HL-60 (cell line): ENCODE results near the gene FOXD2.

Source experiments
- POLR2AphosphoS5 ChIP-seq: IDR thresholded peaks from 2 replicates; pipeline ENCODE4 v1.6.1; 2012; ENCODE audit warnings: low read depth
- TF ChIP-seq, protein P1 (sequence below): IDR thresholded peaks from one replicate; pipeline ENCODE4 v1.5.1; 2011; ENCODE audit warnings: low read length, control low read depth, inconsistent platforms; ENCODE audit not compliant: insufficient read depth

DNA sequence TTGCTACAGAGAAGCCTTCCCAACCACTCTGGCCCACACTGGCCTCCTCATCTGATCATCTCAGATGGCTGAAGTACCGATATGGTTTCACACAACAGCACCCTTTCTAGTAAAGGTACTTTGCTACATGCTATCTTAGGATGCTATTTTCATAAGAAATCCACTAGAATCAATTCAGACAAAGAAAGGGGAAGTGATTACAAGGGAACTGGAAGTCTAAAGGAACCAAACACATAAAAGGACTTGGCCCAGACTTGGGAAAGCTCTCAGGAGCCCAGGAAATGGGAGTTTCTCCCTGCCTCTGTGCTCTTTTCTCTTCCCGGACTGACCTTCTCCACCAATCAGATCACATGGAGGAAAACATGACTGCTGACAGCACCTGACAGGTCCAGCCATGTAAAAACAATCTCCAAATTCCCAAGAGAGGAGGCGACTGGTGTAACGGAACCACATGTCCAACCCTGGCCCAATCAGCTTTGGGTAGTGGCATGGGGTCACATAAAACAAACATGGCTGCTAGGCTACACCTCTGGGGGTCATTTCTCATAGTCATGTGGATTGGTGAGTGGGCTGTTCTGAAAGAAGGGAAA lies 34.4 kb upstream of the FOXD2 start:
- TF ChIP-seq POLR2AphosphoS5 = no peak
- TF ChIP-seq, protein P1, sequence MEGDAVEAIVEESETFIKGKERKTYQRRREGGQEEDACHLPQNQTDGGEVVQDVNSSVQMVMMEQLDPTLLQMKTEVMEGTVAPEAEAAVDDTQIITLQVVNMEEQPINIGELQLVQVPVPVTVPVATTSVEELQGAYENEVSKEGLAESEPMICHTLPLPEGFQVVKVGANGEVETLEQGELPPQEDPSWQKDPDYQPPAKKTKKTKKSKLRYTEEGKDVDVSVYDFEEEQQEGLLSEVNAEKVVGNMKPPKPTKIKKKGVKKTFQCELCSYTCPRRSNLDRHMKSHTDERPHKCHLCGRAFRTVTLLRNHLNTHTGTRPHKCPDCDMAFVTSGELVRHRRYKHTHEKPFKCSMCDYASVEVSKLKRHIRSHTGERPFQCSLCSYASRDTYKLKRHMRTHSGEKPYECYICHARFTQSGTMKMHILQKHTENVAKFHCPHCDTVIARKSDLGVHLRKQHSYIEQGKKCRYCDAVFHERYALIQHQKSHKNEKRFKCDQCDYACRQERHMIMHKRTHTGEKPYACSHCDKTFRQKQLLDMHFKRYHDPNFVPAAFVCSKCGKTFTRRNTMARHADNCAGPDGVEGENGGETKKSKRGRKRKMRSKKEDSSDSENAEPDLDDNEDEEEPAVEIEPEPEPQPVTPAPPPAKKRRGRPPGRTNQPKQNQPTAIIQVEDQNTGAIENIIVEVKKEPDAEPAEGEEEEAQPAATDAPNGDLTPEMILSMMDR = no peak
